CD4-positive, alpha-beta T cell treated with Interleukin-21 for 1 hour (primary cell): Measurements from ENCODE around the gene CD1B.
"Not testable (repeated sequence)": the region's sequence is repeated elsewhere in the genome, so short reads cannot be mapped to it uniquely, and the experiment has no call there.

Experiments used
- DNase-seq: peaks from one replicate; pipeline ENCODE4 v3.0.0-alpha.2; 2020

CD1B gene

GRCh38 chr1:158331481-158332150 lies at the start of gene CD1B:
Gene CD1B (minus strand): TSS chr1:158331531. CDS start chr1:158331423, 108 bp downstream.
- no peak for DNase-seq

GRCh38 chr1:158374860-158375259 lies 43.5 kb upstream of the CD1B start:
- DNase-seq: no peak

- DNase-seq: not testable (repeated sequence)
These were observed 42.8 kb upstream of the CD1B start for GRCh38 chr1:158374101-158374500.

- no peak for DNase-seq
These were observed 40.0 kb upstream of the CD1B start for GRCh38 chr1:158371188-158371953.

- DNase-seq: no peak
These were observed 35.5 kb upstream of the CD1B start for GRCh38 chr1:158366783-158367182.

- DNase-seq: no peak
These were observed 31.6 kb upstream of the CD1B start for GRCh38 chr1:158362941-158363340.

GRCh38 chr1:158362482-158362881 lies 31.2 kb upstream of the CD1B start:
- DNase-seq: no peak

- no peak for DNase-seq
These were observed 26.1 kb upstream of the CD1B start for GRCh38 chr1:158357441-158357840.

- no peak for DNase-seq
These were observed 25.3 kb upstream of the CD1B start for GRCh38 chr1:158356616-158357015.

- DNase-seq: no peak
These were observed 24.5 kb upstream of the CD1B start for GRCh38 chr1:158355773-158356285.

GRCh38 chr1:158354255-158354654 lies 22.9 kb upstream of the CD1B start:
- no peak for DNase-seq

- DNase-seq: no peak
These were observed 22.2 kb upstream of the CD1B start, which contains the start of gene CD1E for GRCh38 chr1:158353303-158354075. Gene CD1E (plus strand): TSS chr1:158353894. CDS start chr1:158353989, 95 bp downstream.

GRCh38 chr1:158348946-158349345 lies 17.6 kb upstream of the CD1B start:
- not testable (repeated sequence) for DNase-seq

- DNase-seq: not testable (repeated sequence)
These were observed 5.1 kb upstream of the CD1B start for GRCh38 chr1:158336413-158336812.

GRCh38 chr1:158335213-158335532 lies 3.8 kb upstream of the CD1B start:
- no peak for DNase-seq

GRCh38 chr1:158334526-158335212 lies 3.3 kb upstream of the CD1B start:
- DNase-seq: no peak

- no peak for DNase-seq
These were observed 2.2 kb upstream of the CD1B start for GRCh38 chr1:158333405-158334155.

- no peak for DNase-seq
These were observed 265 bp downstream of the CD1B start for GRCh38 chr1:158331106-158331425.

GRCh38 chr1:158330391-158331105 lies 783 bp downstream of the CD1B start:
- no peak for DNase-seq

- DNase-seq: peak; percentile 9
These were observed 1.6 kb downstream of the CD1B start for GRCh38 chr1:158329733-158330132.

GRCh38 chr1:158329300-158329699 lies 2.0 kb downstream of the CD1B start:
- no peak for DNase-seq

- DNase-seq: no peak
These were observed 2.9 kb downstream of the CD1B start for GRCh38 chr1:158328426-158328825.
